Activated naive CD4-positive, alpha-beta T cell treated with anti-CD3 and anti-CD28 coated beads for 36 hours (primary cell): ENCODE results near the gene RNF20. TPM values are rescaled to one million over a fixed set of nuclear protein-coding genes. Genes with fewer than 3 reads are reported as not detected.

Source experiments
- CTCF ChIA-PET: fragments of 350-600 bp; sonication (Branson Sonifier 250); formaldehyde crosslinking; loops from one replicate; lab custom pipeline; 2021; ENCODE audit warnings: antibody characterized with exemption; lab: Charles Lee
- DNase-seq: peaks from one replicate; pipeline ENCODE4 v3.0.0-alpha.2; 2020
- H3K27ac Mint-ChIP-seq: one replicate; pipeline ENCODE4 v1.8.0; 2021; ENCODE audit warnings: mild to moderate bottlenecking, mixed read lengths
- H3K27me3 Mint-ChIP-seq: one replicate; pipeline ENCODE4 v1.8.0; 2021; ENCODE audit warnings: low read depth, mixed read lengths
- H3K36me3 Mint-ChIP-seq: one replicate; pipeline ENCODE4 v1.8.0; 2021; ENCODE audit warnings: low read depth, mixed read lengths
- H3K4me1 Mint-ChIP-seq: one replicate; pipeline ENCODE4 v1.8.0; 2021; ENCODE audit warnings: low read depth, mixed read lengths
- H3K4me3 Mint-ChIP-seq: one replicate; pipeline ENCODE4 v1.8.0; 2021; ENCODE audit warnings: mild to moderate bottlenecking, moderate library complexity, mixed read lengths
- H3K9me3 Mint-ChIP-seq: one replicate; pipeline ENCODE4 v1.8.0; 2021; ENCODE audit warnings: mixed read lengths
- intact Hi-C: fragments of 100-400 bp; cut with micrococcal nuclease; formaldehyde crosslinking; loops from one replicate; pipeline ENCODE4 v1.15.1; 2023
- total RNA-seq, 2 experiments: library from RNA; stranded (reverse); gene quantifications; one replicate each; pipeline ENCODE4 v1.2.3, GENCODE V29; 2021

Gene RNF20, protein sequence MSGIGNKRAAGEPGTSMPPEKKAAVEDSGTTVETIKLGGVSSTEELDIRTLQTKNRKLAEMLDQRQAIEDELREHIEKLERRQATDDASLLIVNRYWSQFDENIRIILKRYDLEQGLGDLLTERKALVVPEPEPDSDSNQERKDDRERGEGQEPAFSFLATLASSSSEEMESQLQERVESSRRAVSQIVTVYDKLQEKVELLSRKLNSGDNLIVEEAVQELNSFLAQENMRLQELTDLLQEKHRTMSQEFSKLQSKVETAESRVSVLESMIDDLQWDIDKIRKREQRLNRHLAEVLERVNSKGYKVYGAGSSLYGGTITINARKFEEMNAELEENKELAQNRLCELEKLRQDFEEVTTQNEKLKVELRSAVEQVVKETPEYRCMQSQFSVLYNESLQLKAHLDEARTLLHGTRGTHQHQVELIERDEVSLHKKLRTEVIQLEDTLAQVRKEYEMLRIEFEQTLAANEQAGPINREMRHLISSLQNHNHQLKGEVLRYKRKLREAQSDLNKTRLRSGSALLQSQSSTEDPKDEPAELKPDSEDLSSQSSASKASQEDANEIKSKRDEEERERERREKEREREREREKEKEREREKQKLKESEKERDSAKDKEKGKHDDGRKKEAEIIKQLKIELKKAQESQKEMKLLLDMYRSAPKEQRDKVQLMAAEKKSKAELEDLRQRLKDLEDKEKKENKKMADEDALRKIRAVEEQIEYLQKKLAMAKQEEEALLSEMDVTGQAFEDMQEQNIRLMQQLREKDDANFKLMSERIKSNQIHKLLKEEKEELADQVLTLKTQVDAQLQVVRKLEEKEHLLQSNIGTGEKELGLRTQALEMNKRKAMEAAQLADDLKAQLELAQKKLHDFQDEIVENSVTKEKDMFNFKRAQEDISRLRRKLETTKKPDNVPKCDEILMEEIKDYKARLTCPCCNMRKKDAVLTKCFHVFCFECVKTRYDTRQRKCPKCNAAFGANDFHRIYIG
- 10 to 100 TPM; 42.0 to 45.9 TPM for total RNA-seq

DNA sequence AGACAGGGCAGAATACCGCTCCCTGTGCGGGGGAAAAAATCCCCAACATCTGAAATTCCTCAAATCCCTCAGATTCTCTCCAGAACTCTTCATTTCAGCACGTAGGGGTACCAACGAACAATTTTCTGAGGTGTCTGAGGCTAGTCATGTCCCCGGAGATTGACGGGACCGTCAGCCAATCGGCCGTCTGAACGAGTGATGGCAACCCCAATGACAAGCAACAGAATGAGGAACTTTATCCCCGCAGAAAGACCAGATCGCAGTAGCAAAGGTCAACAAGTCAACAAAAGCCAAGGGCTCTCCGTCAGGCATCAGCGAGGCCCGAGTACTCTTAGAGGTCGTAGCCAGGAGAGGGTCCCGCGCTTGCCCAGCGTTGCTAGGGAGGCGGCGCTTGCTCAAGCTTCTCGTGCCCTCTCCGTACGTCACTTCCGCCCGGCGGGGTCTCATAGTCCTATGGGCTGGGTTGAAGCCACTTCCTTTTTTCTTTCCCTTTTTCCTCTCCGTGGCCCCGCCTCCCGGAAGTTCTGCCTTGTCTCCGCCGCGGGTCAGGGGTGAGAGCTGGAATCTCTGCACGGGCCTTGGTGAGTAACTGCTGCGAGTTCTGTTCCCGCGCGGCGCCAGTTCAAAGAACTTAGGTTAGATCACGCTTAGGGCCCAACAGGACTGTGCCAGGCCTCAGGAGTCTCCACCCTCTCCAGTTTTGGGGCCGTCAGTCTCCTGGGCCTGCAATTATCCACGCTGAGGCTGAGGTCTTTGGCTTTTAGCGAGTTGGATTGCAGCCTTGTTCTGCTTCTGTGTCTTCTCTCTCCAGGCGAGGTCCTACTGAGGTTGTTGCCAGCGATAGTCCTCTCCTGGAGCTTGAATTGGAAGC, at the start of gene RNF20:
RNF20 (plus strand) TSS at position 520 of the 871 bp plus-strand sequence. CDS start 1,571 bp downstream, outside the sequence.
- CTCF ChIA-PET: interaction anchor here (0.7 to 3.5 kb wide), 12 partner anchors 21 to 147 kb away, joined by 3 to 22 read pairs (median 4); partner anchors contain the start of genes MRPL50 and ZNF189
- Mint-ChIP-seq H3K27me3 (peaks cover 4% of the 10 kb centered on the region), H3K9me3 (no peaks in the 10 kb centered on the region), H3K4me1 (peaks cover 14% of the 10 kb centered on the region), H3K27ac (peak within 1 kb of the TSS; percentile 93), H3K4me3 (peak within 1 kb of the TSS; percentile 79), H3K36me3 (peaks cover 11% of the 10 kb centered on the region)
- peak; percentile 100 for DNase-seq
- intact Hi-C loops: loop anchor here (1.0 to 10.0 kb wide), 9 partner anchors 15 to 1716 kb away; partner anchors contain the start of genes ERP44, INVS, MRPL50 and MSANTD3

DNA sequence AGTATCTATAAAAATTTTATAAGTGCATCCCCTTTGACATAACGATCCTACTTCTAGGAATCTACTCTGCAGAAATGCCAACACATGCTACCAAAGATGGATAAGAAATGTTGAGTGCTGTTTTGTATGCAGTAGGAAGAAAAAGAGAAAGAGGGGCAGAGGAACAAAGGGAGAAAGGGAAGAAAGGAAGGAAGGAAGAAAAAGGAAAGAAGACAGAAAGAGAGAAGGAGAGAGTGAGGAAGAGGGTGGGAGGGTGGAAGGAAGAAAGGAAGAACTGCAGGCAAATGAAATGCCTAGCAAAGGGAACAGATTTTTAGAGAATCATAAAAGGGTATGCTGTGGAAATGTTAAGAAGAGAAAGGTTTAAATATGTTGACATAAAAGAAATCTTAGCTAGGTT, 49.6 kb upstream of the RNF20 start:
- Mint-ChIP-seq H3K4me3 (no peak overlapping the region), H3K36me3 (no peaks in the 10 kb centered on the region), H3K27me3 (peaks cover 55% of the 10 kb centered on the region), H3K27ac (no peak overlapping the region), H3K4me1 (peaks cover 9% of the 10 kb centered on the region), H3K9me3 (no peaks in the 10 kb centered on the region)
- intact Hi-C loops: no loop called here
- DNase-seq: no peak
- CTCF ChIA-PET: interaction anchor here (1.3 kb wide), 1 partner anchor 9 kb away, joined by 5 read pairs; no protein-coding TSS in a partner anchor

DNA sequence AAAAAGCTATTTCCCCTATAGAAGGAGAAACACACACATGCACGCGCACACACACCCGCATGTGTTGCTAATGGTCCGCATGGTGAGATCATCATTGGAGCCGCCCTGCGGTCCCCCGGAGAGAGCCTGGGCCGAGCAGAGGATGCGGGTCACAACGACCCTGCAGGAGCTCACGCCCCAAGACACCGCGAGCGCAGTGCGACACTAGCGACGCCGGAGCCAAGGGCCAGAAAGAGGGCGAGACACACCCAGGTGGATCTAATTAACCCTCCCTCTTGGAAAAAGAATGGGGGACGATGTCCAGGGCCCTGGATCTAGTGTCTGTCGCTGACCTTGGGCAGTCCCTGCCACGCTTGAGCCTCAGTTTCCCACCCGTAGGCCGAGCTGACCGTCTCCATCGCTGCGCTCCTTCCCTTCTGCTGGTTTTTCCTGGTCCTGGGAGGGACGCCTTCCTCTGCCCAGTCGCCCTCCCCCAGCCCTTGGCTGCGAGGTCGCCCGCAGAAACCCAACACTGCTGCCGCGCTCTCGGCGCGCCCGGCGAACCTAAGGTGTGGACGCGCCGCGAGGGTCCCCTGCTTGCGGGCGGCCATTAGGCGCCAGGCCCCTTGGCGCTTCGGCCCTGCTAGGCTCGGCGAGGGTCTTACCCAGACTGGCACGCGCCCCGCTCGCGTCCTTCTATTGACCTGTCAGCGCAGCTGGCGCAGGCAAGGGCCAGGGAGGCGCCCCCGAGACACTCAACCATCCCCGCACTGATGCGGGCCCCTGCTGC, 47.5 kb upstream of the RNF20 start:
- intact Hi-C loops: no loop called here
- DNase-seq: no peak
- CTCF ChIA-PET: no interaction called here
- Mint-ChIP-seq H3K4me1 (peaks cover 9% of the 10 kb centered on the region), H3K4me3 (peak overlapping the region; percentile 41), H3K36me3 (no peaks in the 10 kb centered on the region), H3K27ac (no peak overlapping the region), H3K27me3 (peaks cover 56% of the 10 kb centered on the region), H3K9me3 (no peaks in the 10 kb centered on the region)

GRCh38 chr9:101486693-101487442, 46.8 kb upstream of the RNF20 start:
- CTCF ChIA-PET: interaction anchor here (0.7 kb wide), 1 partner anchor 34 kb away, joined by 3 read pairs; no protein-coding TSS in a partner anchor
- Mint-ChIP-seq H3K27ac (no peak overlapping the region), H3K27me3 (peaks cover 51% of the 10 kb centered on the region), H3K4me1 (peaks cover 9% of the 10 kb centered on the region), H3K36me3 (no peaks in the 10 kb centered on the region), H3K4me3 (peak overlapping the region; percentile 65), H3K9me3 (no peaks in the 10 kb centered on the region)
- DNase-seq: peak; percentile 23
- intact Hi-C loops: no loop called here

DNA sequence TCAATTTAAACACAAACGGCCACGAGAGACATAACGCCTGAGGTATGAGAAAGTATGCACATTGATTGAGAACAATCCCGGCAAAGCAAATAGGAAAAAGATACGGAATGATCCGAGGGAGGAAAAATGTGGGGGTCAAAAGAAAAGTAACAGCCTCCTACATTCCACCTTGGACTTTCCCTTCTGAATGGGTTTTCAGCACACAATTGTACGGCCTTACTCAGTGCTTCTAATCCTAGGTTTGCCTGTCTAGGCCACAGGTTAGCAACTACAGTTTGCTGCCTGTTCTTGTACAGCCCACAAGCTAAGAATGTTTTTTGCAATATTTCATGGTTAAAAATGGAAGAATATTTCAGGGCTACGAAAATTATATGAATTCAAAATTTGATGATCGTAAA, 46.2 kb upstream of the RNF20 start:
- Mint-ChIP-seq H3K36me3 (no peaks in the 10 kb centered on the region), H3K27ac (no peak overlapping the region), H3K9me3 (peaks cover 2% of the 10 kb centered on the region), H3K27me3 (peaks cover 52% of the 10 kb centered on the region), H3K4me3 (no peak overlapping the region), H3K4me1 (peaks cover 9% of the 10 kb centered on the region)
- intact Hi-C loops: no loop called here
- CTCF ChIA-PET: interaction anchor here (0.7 kb wide), 1 partner anchor 34 kb away, joined by 3 read pairs; no protein-coding TSS in a partner anchor
- no peak for DNase-seq

DNA sequence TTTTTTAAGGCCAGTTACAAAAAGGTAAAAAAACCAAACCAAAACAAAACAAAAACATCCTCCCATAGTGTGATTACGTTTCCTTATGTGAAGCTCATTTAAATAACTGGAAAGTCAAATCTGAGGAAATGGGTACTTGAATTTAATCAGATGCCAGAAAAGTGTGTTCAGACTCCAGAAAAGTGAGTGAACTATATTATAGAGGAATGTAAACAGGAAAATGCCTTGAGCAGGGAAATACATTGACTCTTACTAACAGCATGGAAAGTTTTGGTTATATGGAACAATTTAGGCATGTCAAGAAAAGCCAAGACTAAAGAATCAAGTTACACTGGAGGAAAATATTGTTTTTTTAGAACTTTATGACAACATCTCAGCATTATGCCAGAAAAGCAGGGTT, 37.8 kb upstream of the RNF20 start:
- CTCF ChIA-PET: interaction anchor here (0.6 to 0.7 kb wide), 3 partner anchors 30 to 1382 kb away, joined by 3 read pairs; no protein-coding TSS in a partner anchor
- Mint-ChIP-seq H3K4me1 (no peaks in the 10 kb centered on the region), H3K36me3 (no peaks in the 10 kb centered on the region), H3K27me3 (peaks cover 17% of the 10 kb centered on the region), H3K4me3 (no peak overlapping the region), H3K9me3 (peaks cover 4% of the 10 kb centered on the region), H3K27ac (no peak overlapping the region)
- intact Hi-C loops: no loop called here
- DNase-seq: no peak

- Mint-ChIP-seq H3K9me3 (no peaks in the 10 kb centered on the region), H3K36me3 (no peaks in the 10 kb centered on the region), H3K4me3 (no peak overlapping the region), H3K27ac (no peak overlapping the region), H3K27me3 (peaks cover 7% of the 10 kb centered on the region), H3K4me1 (no peaks in the 10 kb centered on the region)
- no peak for DNase-seq
- CTCF ChIA-PET: interaction anchor here (1.1 kb wide), 1 partner anchor 9 kb away, joined by 3 read pairs; no protein-coding TSS in a partner anchor
- intact Hi-C loops: no loop called here
These were observed 35.3 kb upstream of the RNF20 start for GRCh38 chr9:101498323-101498722.

GRCh38 chr9:101504188-101504587, 29.5 kb upstream of the RNF20 start:
- no peak overlapping the region for H3K27ac Mint-ChIP-seq
- peaks cover 3% of the 10 kb centered on the region for H3K27me3 Mint-ChIP-seq
- H3K9me3 Mint-ChIP-seq: no peaks in the 10 kb centered on the region
- H3K36me3 Mint-ChIP-seq: no peaks in the 10 kb centered on the region
- CTCF ChIA-PET: no interaction called here
- intact Hi-C loops: no loop called here
- no peaks in the 10 kb centered on the region for H3K4me1 Mint-ChIP-seq
- no peak overlapping the region for H3K4me3 Mint-ChIP-seq
- DNase-seq: no peak

GRCh38 chr9:101508211-101508610, 25.4 kb upstream of the RNF20 start:
- no peak for DNase-seq
- Mint-ChIP-seq H3K9me3 (no peaks in the 10 kb centered on the region), H3K27ac (no peak overlapping the region), H3K4me1 (peaks cover 1% of the 10 kb centered on the region), H3K36me3 (no peaks in the 10 kb centered on the region), H3K4me3 (no peak overlapping the region), H3K27me3 (peaks cover 3% of the 10 kb centered on the region)
- intact Hi-C loops: no loop called here
- CTCF ChIA-PET: no interaction called here

- no peak for DNase-seq
- no peak overlapping the region for H3K27ac Mint-ChIP-seq
- CTCF ChIA-PET: interaction anchor here (1.8 kb wide), 1 partner anchor 61 kb away, joined by 5 read pairs; no protein-coding TSS in a partner anchor
- H3K27me3 Mint-ChIP-seq: peaks cover 8% of the 10 kb centered on the region
- no peaks in the 10 kb centered on the region for H3K36me3 Mint-ChIP-seq
- H3K9me3 Mint-ChIP-seq: no peaks in the 10 kb centered on the region
- peaks cover 1% of the 10 kb centered on the region for H3K4me1 Mint-ChIP-seq
- intact Hi-C loops: no loop called here
- H3K4me3 Mint-ChIP-seq: no peak overlapping the region
These were observed 24.1 kb upstream of the RNF20 start for GRCh38 chr9:101509572-101509971.
